Thoracic aorta (tissue), 2 donors: ENCODE results near the gene FOXP1. TPM values are rescaled to one million over a fixed set of nuclear protein-coding genes. Genes with fewer than 3 reads are reported as not detected.
A peak's percentile ranks its signal among the peaks of the same experiment; 100 is the strongest.

Source experiments
- ATAC-seq: fragments of 150-250 bp; one replicate; pipeline ENCODE4 v1.8.0; 2017; ENCODE audit warnings: low read depth; ENCODE audit not compliant: insufficient number of reproducible peaks, low FRiP score
- DNase-seq: peaks from one replicate; pipeline ENCODE4 v3.0.0-alpha.2; 2020; ENCODE audit warnings: low spot score
- H3K27ac ChIP-seq, 2 donors: fragments of 200-600 bp; sonication (generic); 1 replicate in 1 of 2; 2 replicates in 1 of 2; pipeline ENCODE4 v1.5.1; 2016; ENCODE audit warnings: mild to moderate bottlenecking in 2 of 2, moderate library complexity in 2 of 2
- H3K27me3 ChIP-seq: fragments of 200-600 bp; sonication (generic); replicated peaks from 2 replicates; pipeline ENCODE4 v1.6.0; 2016; ENCODE audit warnings: mild to moderate bottlenecking; ENCODE audit not compliant: insufficient read depth
- H3K36me3 ChIP-seq: fragments of 200-600 bp; sonication (generic); one replicate; pipeline ENCODE4 v1.5.1; 2016
- H3K4me1 ChIP-seq, 2 donors: fragments of 200-600 bp; sonication (generic); 1 replicate in 1 of 2; 2 replicates in 1 of 2; pipeline versions ENCODE4 v1.5.1 to v1.6.0; 2016; ENCODE audit warnings: low read depth in 2 of 2, mild to moderate bottlenecking in 1 of 2; ENCODE audit not compliant: control insufficient read depth in 1 of 2
- H3K4me3 ChIP-seq: fragments of 200-600 bp; sonication (generic); 2 replicates; pipeline ENCODE4 v1.5.1; 2016; ENCODE audit warnings: mild to moderate bottlenecking
- H3K9me3 ChIP-seq: fragments of 200-600 bp; sonication (generic); 2 replicates; pipeline ENCODE4 v1.5.1; 2016
- CTCF ChIP-seq: fragments of 200-600 bp; sonication (generic); IDR thresholded peaks from one replicate; pipeline ENCODE4 v1.5.1; 2019; ENCODE audit warnings: antibody characterized with exemption
- total RNA-seq, 2 donors: library from RNA; depleted of rRNA; stranded (reverse); fragments of >200 nt; gene quantifications; one replicate each; pipeline versions ENCODE4 v1.1.0 to v1.2.3, GENCODE V29; 2016

FOXP1 gene
- total RNA-seq, 2 donors from 2014 or later: 176 to 255 TPM

DNA sequence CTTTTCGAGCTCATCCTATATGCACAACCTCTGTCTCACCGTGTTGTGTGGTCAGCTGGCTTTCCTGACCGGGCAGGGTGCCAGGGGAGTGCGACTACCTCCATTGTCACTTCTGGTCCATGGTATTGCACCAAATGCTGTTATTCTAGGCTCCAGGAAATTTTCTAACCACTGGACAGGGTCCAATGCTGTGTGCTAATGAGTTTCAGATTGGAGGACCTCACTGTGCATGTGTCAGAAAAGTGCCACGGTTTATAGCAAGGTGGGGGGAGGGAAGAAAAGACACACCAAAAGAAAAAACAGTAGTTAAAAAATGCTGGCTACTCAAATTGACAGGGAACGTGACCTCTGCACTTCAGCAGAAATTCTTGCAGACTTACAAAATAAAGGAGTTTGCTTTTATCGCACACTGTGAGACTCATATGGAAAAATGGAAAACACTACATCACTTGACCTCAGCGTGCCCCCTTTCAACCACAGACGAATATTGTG is 480.1 kb downstream of the FOXP1 start:
- Histone ChIP-seq H3K4me3 (no peak overlapping the region), H3K36me3 (no peaks in the 10 kb centered on the region), H3K27me3 (no peaks in the 10 kb centered on the region), H3K27ac (peak overlapping the region; percentile 84 to 91), H3K9me3 (no peaks in the 10 kb centered on the region), H3K4me1 (peaks cover 75 to 97% of the 10 kb centered on the region in 2 donors)
- no peak for DNase-seq
- ATAC-seq: no peak
- no peak for TF ChIP-seq CTCF

- H3K4me3 ChIP-seq: peak overlapping the region; percentile 51
- peak overlapping the region; percentile 84 to 91 for H3K27ac ChIP-seq
- no peaks in the 10 kb centered on the region for H3K9me3 ChIP-seq
- ATAC-seq (peak; percentile 68), DNase-seq (no peak)
- no peaks in the 10 kb centered on the region for H3K36me3 ChIP-seq
- TF ChIP-seq CTCF: no peak
- no peaks in the 10 kb centered on the region for H3K27me3 ChIP-seq
- peaks cover 66 to 90% of the 10 kb centered on the region in 2 donors for H3K4me1 ChIP-seq
These were observed 481.2 kb downstream of the FOXP1 start for GRCh38 chr3:71102111-71102983.

DNA sequence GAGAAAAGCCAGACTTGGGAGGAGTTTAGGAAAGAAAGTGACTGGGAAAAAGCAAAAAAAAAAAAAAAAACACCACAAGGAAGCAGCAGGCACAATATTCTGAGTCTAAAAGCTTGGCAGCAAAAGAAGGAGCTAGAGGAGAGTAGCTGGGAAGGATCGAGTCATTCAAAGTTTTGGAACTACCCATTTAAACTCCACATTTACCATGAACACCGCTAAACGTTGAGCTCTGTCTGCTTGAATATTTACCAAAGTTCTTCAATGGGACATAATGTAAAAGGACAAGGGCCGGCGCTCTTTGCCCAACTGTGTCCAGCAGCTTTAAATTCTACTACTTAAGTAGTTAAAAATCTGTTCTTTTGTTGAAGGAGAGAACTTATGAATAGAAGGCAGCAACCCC is 481.9 kb downstream of the FOXP1 start:
- no peaks in the 10 kb centered on the region for H3K9me3 ChIP-seq
- ATAC-seq: peak; percentile 58
- peaks cover 59 to 90% of the 10 kb centered on the region in 2 donors for H3K4me1 ChIP-seq
- TF ChIP-seq CTCF: no peak
- H3K27ac ChIP-seq: peak overlapping the region; percentile 84 to 91
- no peak for DNase-seq
- H3K36me3 ChIP-seq: no peaks in the 10 kb centered on the region
- H3K27me3 ChIP-seq: no peaks in the 10 kb centered on the region
- H3K4me3 ChIP-seq: peak overlapping the region; percentile 51

DNA sequence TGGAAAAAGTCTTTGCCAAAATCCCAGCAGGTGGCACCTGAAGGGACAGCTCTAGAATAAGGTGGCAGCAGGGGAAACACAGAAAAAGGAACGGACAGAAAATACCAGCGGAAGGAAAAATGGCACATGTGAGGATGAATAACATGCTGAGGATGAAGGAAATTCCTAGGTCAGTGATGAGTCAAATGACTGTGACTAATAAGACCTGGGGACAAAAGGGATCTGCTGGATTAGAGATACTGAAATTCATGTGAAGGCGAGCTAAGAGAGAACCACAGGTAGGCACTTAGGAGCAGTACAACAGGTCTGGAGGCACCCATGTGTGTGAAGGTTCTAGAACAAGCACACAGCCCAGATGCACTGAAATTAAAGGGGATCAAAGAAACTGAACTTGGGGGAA is 482.5 kb downstream of the FOXP1 start:
- H3K27me3 ChIP-seq: no peaks in the 10 kb centered on the region
- H3K4me3 ChIP-seq: peak overlapping the region; percentile 51
- ATAC-seq (no peak), DNase-seq (no peak)
- TF ChIP-seq CTCF: no peak
- H3K36me3 ChIP-seq: no peaks in the 10 kb centered on the region
- H3K4me1 ChIP-seq: peaks cover 54 to 88% of the 10 kb centered on the region in 2 donors
- peak overlapping the region; percentile 84 to 91 for H3K27ac ChIP-seq
- H3K9me3 ChIP-seq: no peaks in the 10 kb centered on the region

DNA sequence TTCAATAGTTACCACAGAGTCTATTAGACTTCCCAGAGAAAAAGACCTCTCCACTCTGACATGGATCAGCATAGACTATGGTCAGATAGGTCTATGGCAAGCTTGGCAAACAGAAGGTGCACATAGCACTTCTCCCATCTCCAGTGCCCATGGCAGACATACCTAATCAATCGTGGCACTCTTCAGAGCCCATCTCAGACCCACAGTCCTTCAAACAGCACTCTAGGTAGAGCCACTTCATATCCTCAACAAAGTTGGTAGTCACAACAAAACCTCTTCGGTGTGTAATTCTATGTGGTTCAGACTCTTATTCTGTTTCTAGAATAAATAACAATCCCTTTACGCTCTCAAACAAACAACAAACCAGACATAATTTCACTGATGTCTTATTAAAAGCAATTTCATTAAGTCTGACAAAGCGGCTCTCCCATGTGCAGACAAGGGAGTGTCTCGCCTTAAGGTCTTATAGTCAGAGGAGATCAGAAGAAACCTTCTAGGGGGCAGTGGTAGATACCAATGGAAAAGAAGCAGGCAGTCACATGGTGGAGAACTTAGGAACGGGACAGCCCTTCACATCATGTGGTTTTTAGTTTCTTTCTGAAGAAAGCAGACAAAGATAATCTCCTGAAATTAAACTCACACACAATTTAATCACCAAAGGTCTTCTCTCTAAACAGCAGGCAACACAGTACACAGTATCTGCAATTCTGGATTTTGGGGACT is 483.4 kb downstream of the FOXP1 start:
- TF ChIP-seq CTCF: no peak
- ATAC-seq (no peak), DNase-seq (no peak)
- Histone ChIP-seq H3K27ac (peak overlapping the region; percentile 84 to 91), H3K36me3 (no peaks in the 10 kb centered on the region), H3K4me3 (peak overlapping the region; percentile 51), H3K4me1 (peaks cover 48 to 79% of the 10 kb centered on the region in 2 donors), H3K9me3 (no peaks in the 10 kb centered on the region), H3K27me3 (no peaks in the 10 kb centered on the region)
